Measurements from ENCODE around the gene VPS35.
"Not testable (repeated sequence)": the region's sequence is repeated elsewhere in the genome, so short reads cannot be mapped to it uniquely, and the experiment has no call there.

Gene VPS35

DNA sequence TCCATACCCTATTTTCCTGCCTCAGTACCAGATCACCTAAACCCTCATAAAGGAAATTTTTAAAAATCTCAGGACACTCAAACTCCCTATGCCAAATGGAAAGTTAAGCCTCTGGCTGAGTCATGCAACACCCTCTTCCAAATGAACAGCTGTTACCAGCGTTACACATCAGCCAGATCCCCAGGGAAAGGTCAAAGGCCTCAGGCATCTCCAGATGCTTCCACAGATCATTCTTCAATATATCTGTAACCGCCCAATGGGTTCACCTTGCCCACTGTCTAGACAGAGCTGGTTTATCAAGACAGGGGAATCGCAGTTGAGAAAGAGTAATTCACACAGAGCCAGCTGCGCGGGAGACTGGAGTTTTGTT is 38.7 kb downstream of the VPS35 start:
- no peak for DNase-seq

DNA sequence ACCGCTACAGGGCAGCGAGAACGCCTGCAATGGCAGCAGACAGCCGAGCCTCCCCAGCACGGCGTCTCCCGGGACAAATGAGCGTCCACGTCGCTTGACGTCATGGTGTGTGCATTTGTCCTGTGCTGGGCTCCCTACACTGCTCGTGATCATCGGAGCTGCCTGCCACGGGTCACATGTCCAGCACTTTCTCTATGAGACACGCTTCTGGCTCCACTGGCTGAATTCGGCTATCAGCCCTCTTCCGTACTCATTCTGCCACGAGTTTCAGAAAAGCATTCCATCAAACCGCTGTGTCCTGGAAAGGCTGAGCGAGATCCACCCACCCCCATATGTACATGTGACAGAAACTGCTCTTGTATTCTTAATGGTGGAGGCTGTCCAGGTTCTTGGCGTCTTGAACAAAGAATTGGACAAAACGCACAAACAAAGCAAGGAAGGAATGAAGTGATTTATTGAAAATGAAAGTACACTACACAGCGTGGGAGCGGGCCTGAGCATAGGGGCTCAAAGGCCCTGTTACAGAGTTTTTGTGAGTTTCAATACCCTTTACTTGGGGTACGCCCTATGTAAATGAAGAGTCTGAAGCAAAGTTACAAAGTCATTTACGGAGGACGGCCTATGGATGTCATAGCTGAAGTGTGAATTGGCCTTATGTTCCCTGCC is 39.3 kb downstream of the VPS35 start:
- DNase-seq: no peak

DNA sequence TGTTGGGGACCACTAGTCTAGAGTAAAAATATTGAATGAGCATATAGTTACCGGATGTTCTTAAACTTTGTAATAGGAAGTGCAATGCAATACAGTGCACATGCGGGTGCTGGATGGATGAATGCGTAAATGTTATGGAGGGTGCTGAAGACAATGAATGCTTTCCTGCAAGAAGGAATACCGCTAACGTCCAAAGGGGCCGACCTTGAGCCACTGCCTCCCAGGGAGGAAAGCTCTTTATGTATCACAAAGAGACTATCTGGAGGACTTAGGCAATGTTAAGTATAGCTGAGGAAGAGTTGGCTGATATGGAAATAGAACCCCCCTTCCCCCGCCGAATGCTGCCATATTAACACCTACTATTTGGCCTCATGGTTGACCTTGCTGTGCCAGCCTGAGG is 40.3 kb downstream of the VPS35 start:
- no peak for DNase-seq

DNA sequence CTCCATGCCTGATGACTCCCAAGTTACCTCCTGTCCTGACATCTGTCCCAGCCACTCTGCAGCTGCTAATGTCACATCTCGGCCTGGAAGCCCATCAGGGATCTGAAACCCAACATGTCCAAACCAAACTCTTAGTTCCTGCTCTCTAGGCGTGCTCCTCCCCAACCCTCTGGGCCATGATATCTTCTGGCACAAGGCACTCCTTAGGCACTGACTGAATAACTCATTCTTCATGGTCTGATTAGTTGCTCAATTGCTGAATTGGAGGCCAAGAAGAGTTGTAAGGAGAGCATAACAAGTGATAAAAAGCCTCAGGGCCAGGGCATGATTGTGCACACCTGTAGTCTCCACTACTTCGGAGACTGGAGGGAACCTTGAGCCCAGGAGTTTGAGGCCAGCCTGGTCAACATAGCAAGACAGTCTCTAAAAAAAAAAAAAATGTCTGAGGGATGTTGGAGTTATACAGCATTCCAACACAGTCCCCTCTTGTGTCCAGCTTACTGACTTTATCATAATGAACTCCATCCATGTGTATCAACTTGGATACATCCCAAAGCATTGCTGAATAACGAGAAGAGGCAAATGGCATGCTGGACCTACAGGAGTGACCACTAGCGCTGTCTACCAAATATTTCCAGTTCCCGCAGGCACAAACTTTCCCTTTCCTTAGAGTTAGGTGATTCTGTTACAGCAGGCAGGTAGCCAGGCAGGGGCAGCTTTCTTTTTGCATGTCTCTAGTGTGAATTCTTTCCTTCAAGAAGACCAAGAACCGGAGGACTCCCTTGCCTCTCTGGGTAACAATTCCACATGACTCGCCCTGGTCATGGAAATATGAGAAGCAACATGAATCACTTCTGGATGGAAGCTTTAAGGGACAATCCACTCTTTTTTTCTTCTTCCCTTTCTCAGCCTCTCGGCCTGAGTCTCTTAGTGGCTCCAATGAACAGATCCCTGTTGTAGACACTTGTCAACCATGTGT is 49.7 kb downstream of the VPS35 start:
- DNase-seq: no peak

DNA sequence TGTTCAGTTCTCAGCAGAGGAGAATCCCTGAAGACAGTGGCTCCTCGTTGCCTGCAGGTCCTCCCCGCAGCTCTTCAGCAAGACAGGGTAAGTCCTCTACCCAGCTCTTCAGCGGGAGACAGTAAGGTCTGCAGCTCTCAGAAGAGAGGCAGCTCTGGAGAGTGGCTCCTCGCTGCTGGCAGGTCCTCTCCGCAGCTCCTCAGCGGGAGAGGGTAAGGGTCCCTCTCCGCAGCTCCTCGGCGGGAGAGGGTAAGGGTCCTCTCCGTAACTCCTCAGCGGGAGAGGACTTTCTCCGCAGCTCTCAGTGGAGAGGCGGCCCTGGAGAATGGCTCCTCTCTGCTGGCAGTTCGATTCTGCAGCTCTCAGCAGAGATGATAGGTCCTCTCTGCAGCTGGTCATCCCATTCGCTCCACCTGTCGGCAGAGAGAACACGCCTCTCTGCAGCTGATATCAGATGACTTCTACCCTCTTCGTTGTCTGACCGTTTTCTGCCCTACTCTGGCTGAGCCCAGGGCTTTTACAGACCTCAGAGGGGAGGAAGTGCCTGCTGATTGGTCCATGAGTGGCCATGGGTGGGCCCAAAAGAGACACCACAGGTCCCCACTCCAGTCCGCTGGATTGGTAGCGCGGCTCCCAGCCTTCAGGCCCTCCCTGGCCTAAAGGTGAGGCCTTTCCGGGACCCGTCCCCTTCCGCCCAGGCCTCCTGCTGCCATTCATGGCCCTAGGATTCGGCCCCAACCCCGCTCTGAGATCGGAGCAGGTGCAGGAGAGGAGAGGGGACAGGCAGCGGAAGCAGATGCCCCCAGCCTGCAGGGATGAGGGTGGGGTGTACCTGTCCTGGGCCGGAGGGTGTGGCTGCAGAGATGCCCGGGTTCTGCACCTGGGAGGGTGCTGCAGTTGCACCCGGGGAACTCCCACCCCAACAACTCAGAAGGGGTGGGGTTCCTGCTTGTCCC is 55.9 kb downstream of the VPS35 start:
- no peak for DNase-seq

DNA sequence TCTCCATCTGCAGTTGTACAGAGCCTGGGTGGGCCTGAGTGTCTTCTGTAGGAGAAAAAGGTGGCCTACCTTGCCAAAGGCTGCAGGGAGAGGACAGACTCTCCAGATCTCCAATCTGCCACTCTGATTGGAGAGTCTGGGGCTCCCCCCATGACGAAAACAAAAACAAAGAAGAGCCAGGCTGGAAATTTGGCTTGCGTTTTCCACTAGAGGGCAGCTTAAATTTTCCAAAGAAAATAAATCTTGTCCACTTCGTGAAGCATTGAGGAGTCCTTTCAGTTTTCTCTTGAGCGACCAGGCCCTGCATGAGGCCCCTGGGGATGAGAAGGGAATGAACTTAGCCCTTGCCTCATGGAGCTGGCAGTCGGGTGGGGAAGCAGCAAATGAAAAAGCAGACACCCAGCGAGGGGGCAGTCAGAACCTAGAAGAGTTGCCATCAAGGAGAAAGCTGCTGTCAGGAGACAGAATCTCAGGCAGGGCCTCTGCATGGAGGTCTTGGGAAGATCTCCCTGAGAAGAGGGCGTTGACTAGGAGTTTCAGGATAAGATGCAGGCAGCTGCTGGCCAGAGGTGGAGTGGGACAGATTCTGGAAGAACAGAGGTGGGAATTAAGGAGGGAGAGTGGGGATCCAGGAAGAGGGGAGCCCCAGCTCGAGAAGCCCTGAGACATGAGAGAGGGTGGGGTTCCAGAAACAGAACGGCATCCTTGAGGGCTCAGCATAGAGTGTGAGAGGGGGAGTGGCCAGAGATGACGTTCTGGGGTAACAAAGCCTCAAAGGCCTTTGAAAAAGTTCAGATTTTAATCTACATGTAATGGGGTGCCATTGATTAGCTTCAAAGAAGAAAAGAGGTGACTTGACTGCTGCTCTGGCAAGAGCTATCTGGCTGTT is 59.4 kb downstream of the VPS35 start:
- no peak for DNase-seq

DNA sequence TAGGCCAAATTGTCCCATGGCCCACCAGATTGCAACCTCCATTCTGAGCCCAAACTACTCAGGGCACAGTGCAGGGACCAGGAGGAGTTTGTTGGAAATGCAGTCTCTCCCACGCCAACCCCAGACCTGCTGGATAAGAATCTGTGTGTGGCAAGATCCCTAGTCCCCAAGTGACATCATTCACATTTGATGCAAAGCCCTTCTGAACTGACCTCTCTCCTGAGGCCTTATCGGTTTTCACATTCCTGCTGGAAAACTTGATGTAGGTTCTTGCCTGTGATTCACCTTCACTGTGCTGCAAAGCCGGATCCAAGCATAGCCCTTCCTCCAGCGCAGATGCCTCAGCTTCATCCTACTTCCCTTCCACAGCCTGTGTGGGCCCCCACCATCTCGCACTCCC is 61.2 kb downstream of the VPS35 start:
- DNase-seq: no peak

DNA sequence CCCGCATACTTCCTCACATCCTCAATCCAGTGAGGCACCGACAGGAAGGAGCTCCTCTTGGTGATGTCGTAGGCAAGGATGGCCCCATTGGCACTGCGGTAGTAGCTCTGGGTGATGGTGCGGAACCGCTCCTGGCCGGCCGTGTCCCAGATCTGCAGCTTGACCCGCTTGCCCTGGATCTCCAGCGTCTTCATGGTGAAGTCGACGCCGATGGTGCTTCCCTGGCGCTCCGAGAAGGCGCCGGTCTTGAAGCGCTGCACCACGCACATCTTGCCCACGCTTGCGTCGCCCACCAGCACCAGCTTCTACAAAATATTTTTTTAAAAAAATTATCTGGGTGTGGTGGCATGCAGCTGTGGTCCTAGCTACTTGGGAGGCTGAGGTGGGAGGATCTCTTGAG is 62.3 kb downstream of the VPS35 start:
- not testable (repeated sequence) for DNase-seq

DNA sequence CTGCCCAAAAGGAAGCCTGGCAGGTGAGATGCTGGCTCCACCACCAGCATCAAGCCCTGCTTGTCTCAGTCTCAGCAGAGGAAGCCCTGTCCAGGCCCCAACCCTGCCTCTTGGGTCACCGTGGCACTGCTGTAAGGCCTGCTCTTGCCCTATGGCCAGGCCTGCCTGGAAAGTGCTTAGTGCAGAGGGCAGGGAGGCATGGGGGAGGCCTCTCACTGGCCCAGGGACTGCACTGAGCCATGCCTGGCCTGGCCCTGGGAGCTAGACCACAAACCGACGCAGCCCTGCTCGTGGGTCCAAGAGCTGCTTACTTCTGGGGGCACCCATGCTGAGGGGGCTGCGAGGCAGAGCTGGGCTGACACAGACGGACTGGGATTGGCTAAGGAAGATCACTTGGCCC is 64.1 kb downstream of the VPS35 start:
- not testable (repeated sequence) for DNase-seq

DNA sequence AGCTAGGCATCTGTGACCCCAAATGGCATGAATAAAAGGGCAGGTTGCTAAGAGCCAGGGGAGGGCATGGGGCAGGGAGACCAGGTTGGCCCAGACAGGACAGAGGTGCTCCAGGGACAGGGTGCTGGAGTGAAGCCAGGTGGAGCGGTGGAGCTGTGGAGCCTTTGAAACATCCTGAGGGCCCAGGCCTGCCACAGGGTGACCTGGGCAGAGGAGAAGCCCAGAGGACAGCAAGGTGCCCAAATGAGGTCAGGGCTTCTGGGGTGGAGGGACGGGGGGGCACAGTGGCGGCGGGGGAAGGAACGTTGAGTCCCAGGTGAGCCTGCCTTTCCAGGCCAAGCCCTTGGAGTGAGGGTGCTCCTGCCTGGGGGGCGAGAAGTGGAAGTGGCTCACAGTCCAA is 65.3 kb downstream of the VPS35 start:
- not testable (repeated sequence) for DNase-seq

DNA sequence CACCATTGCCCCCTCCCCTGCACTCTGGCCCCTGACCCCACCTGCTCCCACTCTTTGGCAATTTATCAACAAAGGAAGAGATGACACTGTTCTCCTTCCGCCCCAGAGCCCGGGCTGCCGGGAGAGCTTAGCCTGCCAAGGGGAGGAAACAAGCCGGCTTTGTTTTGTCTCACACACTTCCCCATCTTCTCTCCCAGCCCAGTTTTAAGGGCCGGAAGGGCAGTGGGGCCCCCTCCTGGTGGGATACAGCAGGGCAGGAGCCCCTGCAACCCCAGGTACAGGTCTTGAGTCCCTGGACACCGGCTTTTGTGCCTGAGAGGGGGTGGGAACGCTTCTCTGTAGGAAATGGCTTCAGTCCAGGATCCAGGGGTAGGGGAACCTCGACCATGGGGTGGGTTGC is 65.7 kb downstream of the VPS35 start:
- DNase-seq: peak; percentile 12

DNA sequence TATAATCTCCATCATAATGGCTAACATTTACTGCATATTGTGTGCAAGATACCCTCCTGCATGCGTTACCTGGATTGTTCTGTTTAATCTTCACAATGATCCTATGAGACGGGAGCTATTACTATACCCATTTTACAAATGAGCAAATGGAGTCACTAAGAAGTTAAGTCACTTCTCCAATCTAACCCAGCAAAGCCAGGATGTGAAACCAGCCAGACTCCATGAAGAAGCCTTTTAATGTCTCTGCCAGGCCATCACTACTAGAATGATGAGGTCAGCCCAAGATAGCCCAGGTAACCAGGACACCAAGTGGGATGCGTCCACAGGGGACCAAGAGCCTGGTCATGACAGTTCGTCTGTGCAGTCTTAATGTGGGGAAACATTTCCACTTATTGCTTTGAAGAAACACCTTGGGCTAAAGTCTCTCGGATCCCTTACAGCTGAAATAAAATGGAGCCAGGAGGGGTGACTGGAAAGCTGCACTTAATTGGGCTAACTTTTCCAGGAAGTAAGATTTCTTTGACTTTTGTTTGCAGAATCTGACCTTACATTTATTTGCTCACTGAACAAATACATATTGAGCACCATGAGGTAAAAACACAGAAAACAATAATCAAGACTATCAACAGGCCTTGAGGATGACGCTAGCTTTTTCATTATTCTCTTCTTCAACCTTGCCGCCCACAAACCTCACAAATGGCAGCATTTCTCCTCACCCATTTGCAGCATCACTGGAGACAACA is 66.9 kb downstream of the VPS35 start:
- no peak for DNase-seq

DNA sequence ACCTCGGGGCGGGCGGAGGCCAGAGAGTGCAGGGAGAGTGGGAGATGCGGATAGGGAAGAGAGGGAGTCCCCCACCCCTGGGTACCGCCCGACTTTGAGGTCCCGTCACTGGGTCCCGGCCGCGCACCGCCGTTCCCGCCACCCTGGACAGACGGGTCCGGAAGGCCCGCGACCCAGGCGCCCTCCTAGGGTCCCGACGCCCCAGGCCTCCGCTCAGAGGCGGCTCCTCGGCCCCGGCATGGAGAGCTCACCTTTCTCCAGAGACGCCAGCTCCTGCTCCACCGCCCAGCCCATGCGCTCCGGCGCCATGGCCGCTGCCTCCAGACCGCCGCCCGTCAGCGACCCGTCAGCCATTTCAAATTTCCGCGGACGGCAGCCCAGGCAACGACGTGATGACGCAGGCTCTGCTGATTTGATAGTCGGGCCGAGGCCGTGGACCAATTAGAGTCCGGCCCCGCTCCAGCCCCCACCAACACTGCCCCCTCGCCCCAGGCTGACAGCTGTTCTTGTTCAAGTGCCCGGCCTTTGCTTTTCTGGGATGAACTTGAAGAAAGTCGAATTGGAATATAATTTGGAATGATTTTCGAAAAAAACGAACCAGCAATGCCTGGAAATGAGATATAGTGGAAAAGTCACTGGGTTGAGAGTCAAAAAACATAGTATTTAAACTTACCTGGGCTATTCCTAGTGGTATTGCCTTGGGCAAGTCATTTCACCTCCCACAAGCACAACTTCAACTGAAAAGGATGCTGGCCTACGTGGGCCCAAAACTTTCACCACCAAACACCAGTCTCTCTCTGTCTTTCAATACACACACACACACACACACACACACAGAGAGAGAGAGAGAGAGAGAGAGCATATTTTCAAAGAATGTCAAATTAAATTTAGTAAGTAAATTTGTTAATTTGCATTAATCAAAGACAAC is 67.7 kb downstream of the VPS35 start, which contains the start of gene SHCBP1:
Gene SHCBP1, minus strand, starts transcription at position 374 of the 928 bp plus-strand sequence. Its CDS starts 20 bp downstream, at position 354.
- peak; percentile 90 for DNase-seq

DNA sequence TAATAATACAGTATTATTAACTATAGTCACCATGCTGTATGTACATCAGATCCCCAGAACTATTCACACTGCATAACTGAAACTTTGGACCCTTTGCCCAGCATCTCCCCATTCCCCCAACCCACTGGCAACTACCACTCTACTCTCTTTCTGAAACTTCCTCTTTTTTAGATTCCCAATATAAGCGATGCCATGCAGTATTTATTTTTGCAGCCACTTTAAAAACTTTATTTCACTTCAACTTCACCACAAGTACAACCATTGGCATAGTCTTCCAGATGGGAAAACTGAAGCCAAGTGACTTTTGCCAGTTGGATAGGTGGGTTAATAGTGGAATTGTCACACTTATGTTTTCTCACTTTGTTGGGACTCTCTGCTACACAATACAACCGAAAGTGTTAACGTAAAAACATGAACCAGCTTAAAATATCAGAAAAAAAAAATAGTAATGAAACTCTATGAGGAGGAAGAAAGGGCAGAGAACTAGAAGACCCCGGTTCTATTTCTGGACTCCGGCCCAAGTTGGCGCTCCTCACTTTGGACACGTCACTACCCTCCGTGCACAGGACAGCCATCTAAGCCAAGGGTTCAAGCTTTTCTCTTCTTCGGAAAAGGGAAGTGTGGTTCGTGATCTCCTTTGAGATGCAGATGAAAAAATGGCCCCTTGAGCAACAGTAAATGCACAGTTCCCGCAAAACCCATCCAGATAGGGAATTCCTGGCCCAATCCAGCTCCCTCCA is 68.5 kb downstream of the VPS35 start:
- peak; percentile 24 for DNase-seq

DNA sequence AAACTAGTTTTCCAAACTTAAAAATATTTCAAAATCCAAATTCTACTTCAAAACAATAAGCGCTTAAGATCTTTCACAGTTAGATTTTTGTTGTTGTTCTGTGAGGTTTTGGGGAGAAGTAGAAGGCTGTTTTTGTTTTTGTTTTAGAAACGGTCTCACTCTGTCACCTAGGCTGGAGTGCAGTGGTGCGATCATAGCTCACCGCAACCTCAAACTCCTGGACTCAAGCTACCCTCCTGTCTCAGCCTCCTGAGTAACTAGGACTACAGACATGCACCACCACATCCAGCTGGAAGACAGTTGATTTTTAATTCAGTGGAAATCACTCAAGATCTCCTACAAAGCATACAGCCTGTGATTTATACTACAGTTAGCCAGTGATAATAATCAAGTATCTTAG is 70.5 kb downstream of the VPS35 start:
- no peak for DNase-seq

DNA sequence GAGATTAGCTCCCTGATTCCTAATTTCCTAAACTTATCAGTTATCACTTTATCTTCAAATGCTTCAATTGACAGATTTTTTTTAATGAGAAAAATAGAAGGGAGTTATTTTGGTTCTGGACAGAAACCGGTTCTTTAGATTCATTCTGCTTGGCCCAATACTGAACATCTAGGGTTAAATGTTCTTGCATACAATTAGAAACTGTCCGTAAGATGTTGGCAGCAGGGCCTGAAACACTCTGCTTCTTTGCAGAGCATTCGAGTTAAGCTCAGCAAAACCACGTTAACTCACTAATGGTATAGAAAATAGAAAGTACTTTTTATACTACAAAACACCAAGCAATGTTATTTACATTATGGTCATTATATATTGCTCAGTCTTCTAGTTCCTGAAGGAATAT is 75.0 kb downstream of the VPS35 start:
- DNase-seq: no peak

DNA sequence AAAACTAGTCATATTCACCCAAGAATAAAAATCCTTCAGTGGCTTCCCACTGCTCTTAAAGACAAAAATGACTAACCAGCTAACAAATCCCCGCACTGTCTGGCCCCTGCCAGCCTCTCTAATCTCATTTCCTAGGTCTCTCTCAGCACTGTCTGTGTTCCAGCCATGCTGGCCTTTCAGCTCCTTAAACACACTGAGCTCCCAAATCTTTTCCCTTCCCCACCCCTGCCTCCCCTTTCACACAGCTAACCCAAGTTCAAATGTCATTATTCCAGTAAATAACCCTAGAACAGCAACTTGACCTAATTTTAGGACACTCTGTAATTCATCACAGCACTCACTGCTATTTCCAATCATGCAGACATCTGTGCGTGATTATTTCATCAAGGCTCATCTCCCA is 75.6 kb downstream of the VPS35 start:
- no peak for DNase-seq

DNA sequence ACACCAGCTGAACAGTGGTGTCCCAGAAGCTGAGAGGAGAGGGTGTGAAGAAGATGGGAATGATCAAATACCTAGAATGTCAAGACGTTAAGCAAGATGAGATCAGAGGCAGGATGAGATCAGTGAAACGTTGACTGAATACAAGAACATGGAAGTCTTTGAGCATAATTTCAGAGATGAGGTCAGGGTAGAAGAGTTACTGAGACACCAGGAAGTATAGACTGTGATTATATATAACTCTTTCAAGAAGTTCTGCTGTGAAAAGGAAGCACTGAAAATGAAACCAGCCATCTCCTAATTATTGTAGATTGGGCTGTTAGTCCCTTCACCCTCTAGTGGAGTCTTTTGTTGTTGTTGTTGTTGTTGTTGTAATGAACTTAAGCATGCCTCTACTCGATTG is 76.9 kb downstream of the VPS35 start:
- no peak for DNase-seq

DNA sequence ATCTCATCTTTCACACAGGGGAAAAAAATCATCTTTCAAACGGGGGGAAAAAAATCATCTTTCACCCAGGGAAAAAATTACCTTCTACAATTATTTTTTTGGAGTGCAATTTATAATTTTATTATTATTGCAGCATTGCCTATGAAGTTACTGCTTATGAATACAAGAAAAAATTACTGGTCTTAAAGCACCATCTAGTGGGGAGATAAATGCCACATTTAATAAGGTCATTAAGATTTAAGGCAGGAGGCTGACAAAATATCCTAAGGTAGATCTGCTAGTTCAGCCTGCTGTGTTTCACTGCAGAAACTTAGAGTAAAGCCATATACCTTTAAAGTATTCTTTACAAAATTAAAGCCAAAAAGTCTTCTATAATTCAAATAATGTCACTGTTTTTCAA is 81.4 kb downstream of the VPS35 start:
- DNase-seq: no peak

All from activated CD4-positive, alpha-beta T cell treated with anti-CD3 and anti-CD28 coated beads for 48 hours (primary cell).